Immature natural killer cell (primary cell): ENCODE measurements around the gene GALNT1. TPM values are rescaled to one million over a fixed set of nuclear protein-coding genes. Genes with fewer than 3 reads are reported as not detected.

Source experiments
- DNase-seq, 3 donors: peaks; one replicate each; pipeline ENCODE4 v3.0.0; 2022; ENCODE audit warnings: mixed read lengths in 1 of 3
- H3K27ac Mint-ChIP-seq, 6 donors: one replicate each; pipeline ENCODE4 v1.8.0; 2020; ENCODE audit warnings: mixed read lengths in 6 of 6, mild to moderate bottlenecking in 5 of 6, inconsistent platforms in 4 of 6, moderate library complexity in 3 of 6
- H3K27me3 Mint-ChIP-seq, 3 donors: one replicate each; pipeline ENCODE4 v1.8.0; 2020 to 2021; ENCODE audit warnings: low read depth in 3 of 3, mild to moderate bottlenecking in 3 of 3, mixed read lengths in 3 of 3, moderate library complexity in 3 of 3, inconsistent platforms in 1 of 3
- H3K36me3 Mint-ChIP-seq, 3 donors: one replicate each; pipeline ENCODE4 v1.8.0; 2020; ENCODE audit warnings: mixed read lengths in 3 of 3, inconsistent platforms in 2 of 3, mild to moderate bottlenecking in 2 of 3
- H3K4me1 Mint-ChIP-seq, 2 donors: one replicate each; pipeline ENCODE4 v1.8.0; 2020; ENCODE audit warnings: inconsistent platforms in 2 of 2, mild to moderate bottlenecking in 2 of 2, mixed read lengths in 2 of 2, moderate library complexity in 1 of 2
- H3K4me3 Mint-ChIP-seq, 5 donors: one replicate each; pipeline ENCODE4 v1.8.0; 2020; ENCODE audit warnings: mild to moderate bottlenecking in 5 of 5, mixed read lengths in 5 of 5, inconsistent platforms in 3 of 5, moderate library complexity in 3 of 5
- H3K9me3 Mint-ChIP-seq, 6 donors: one replicate each; pipeline ENCODE4 v1.8.0; 2020; ENCODE audit warnings: mild to moderate bottlenecking in 6 of 6, mixed read lengths in 6 of 6, inconsistent platforms in 4 of 6, moderate library complexity in 3 of 6
- polyA plus RNA-seq, 3 donors: library from polyadenylated mRNA; unstranded; fragments of 300-500 nt; fragmentation: Illumina TruSeq; gene quantifications; one replicate each; pipeline ENCODE4 v1.2.3, GENCODE V29; 2021

The GALNT1 gene
- polyA plus RNA-seq, 3 donors from 2014 or later, result 28.5 to 112 (median 59.5) TPM

- Mint-ChIP-seq H3K36me3 (no peaks in the 10 kb centered on the region), H3K4me1 (no peaks in the 10 kb centered on the region), H3K4me3 (no peak overlapping the region), H3K27me3 (peaks cover 0 to 4% (median 3%) of the 10 kb centered on the region in 3 donors), H3K27ac (no peak overlapping the region), H3K9me3 (peaks cover 0 to 13% (median 2%) of the 10 kb centered on the region in 6 donors)
- DNase-seq, result no peak
Observed at GRCh38 chr18:35730691-35731370, 149.3 kb downstream of the GALNT1 start.

- H3K36me3 Mint-ChIP-seq, result no peaks in the 10 kb centered on the region
Observed at GRCh38 chr18:35731701-35732100, 150.2 kb downstream of the GALNT1 start.

GRCh38 chr18:35732162-35732561 is 150.6 kb downstream of the GALNT1 start:
- H3K27me3 Mint-ChIP-seq, result peaks cover 2 to 5% (median 3%) of the 10 kb centered on the region in 3 donors
- no peak overlapping the region for H3K27ac Mint-ChIP-seq
- DNase-seq, result no peak
- H3K4me3 Mint-ChIP-seq, result no peak overlapping the region
- peaks cover 0 to 13% (median 2%) of the 10 kb centered on the region in 6 donors for H3K9me3 Mint-ChIP-seq
- no peaks in the 10 kb centered on the region for H3K4me1 Mint-ChIP-seq
- no peaks in the 10 kb centered on the region for H3K36me3 Mint-ChIP-seq

More at GRCh38 chr18:35731701-35732100, 150.2 kb downstream of the GALNT1 start:
- no peak overlapping the region for H3K4me3 Mint-ChIP-seq
- no peak for DNase-seq
- H3K9me3 Mint-ChIP-seq, result peaks cover 0 to 13% (median 2%) of the 10 kb centered on the region in 6 donors
- no peaks in the 10 kb centered on the region for H3K4me1 Mint-ChIP-seq
- no peak overlapping the region for H3K27ac Mint-ChIP-seq
- H3K27me3 Mint-ChIP-seq, result peaks cover 2 to 5% (median 3%) of the 10 kb centered on the region in 3 donors

- no peak for DNase-seq
- Mint-ChIP-seq H3K27me3 (peaks cover 2 to 5% (median 3%) of the 10 kb centered on the region in 3 donors), H3K9me3 (peaks cover 0 to 13% (median 2%) of the 10 kb centered on the region in 6 donors), H3K27ac (no peak overlapping the region), H3K4me3 (no peak overlapping the region), H3K4me1 (no peaks in the 10 kb centered on the region), H3K36me3 (no peaks in the 10 kb centered on the region)
Observed at GRCh38 chr18:35732636-35733035, 151.1 kb downstream of the GALNT1 start.

- Mint-ChIP-seq H3K36me3 (no peaks in the 10 kb centered on the region), H3K27ac (no peak overlapping the region), H3K9me3 (peaks cover 0 to 12% (median 5%) of the 10 kb centered on the region in 6 donors), H3K4me3 (no peak overlapping the region), H3K4me1 (no peaks in the 10 kb centered on the region), H3K27me3 (peaks cover 3 to 10% (median 6%) of the 10 kb centered on the region in 3 donors)
- DNase-seq, result no peak
Observed at GRCh38 chr18:35733408-35733807, 151.9 kb downstream of the GALNT1 start.

GRCh38 chr18:35736696-35737095 is 155.2 kb downstream of the GALNT1 start:
- DNase-seq, result no peak
- Mint-ChIP-seq H3K27me3 (peaks cover 9 to 19% (median 12%) of the 10 kb centered on the region in 3 donors), H3K4me3 (no peak overlapping the region), H3K4me1 (no peaks in the 10 kb centered on the region), H3K27ac (no peak overlapping the region), H3K9me3 (peaks cover 0 to 11% (median 0%) of the 10 kb centered on the region in 6 donors), H3K36me3 (no peaks in the 10 kb centered on the region)

GRCh38 chr18:35739778-35740177 is 158.2 kb downstream of the GALNT1 start:
- H3K36me3 Mint-ChIP-seq, result no peaks in the 10 kb centered on the region
- peaks cover 0 to 11% (median 0%) of the 10 kb centered on the region in 6 donors for H3K9me3 Mint-ChIP-seq
- peaks cover 9 to 16% (median 13%) of the 10 kb centered on the region in 3 donors for H3K27me3 Mint-ChIP-seq
- no peak for DNase-seq
- H3K27ac Mint-ChIP-seq, result no peak overlapping the region
- H3K4me3 Mint-ChIP-seq, result no peak overlapping the region
- no peaks in the 10 kb centered on the region for H3K4me1 Mint-ChIP-seq

- H3K9me3 Mint-ChIP-seq, result peaks cover 0 to 11% (median 0%) of the 10 kb centered on the region in 6 donors
- H3K27ac Mint-ChIP-seq, result no peak overlapping the region
- no peaks in the 10 kb centered on the region for H3K36me3 Mint-ChIP-seq
- peaks cover 9 to 18% (median 14%) of the 10 kb centered on the region in 3 donors for H3K27me3 Mint-ChIP-seq
- no peaks in the 10 kb centered on the region for H3K4me1 Mint-ChIP-seq
- DNase-seq, result no peak
- H3K4me3 Mint-ChIP-seq, result no peak overlapping the region
Observed at GRCh38 chr18:35740656-35741055, 159.1 kb downstream of the GALNT1 start.

- Mint-ChIP-seq H3K36me3 (no peaks in the 10 kb centered on the region), H3K9me3 (peaks cover 0 to 5% (median 0%) of the 10 kb centered on the region in 6 donors), H3K4me1 (peaks cover 2 to 11% of the 10 kb centered on the region in 2 donors), H3K27me3 (peaks cover 4 to 13% (median 7%) of the 10 kb centered on the region in 3 donors), H3K4me3 (no peak overlapping the region), H3K27ac (no peak overlapping the region)
- no peak for DNase-seq
Observed at GRCh38 chr18:35743916-35744315, 162.4 kb downstream of the GALNT1 start.

- no peaks in the 10 kb centered on the region for H3K9me3 Mint-ChIP-seq
- DNase-seq, result no peak
- H3K4me3 Mint-ChIP-seq, result no peak overlapping the region
- no peaks in the 10 kb centered on the region for H3K36me3 Mint-ChIP-seq
- peaks cover 2 to 11% of the 10 kb centered on the region in 2 donors for H3K4me1 Mint-ChIP-seq
- H3K27me3 Mint-ChIP-seq, result peaks cover 5 to 11% (median 9%) of the 10 kb centered on the region in 3 donors
- no peak overlapping the region for H3K27ac Mint-ChIP-seq
Observed at GRCh38 chr18:35745814-35746213, 164.3 kb downstream of the GALNT1 start.

GRCh38 chr18:35746826-35747339 is 165.3 kb downstream of the GALNT1 start:
- Mint-ChIP-seq H3K4me3 (no peak overlapping the region), H3K4me1 (peaks cover 2 to 11% of the 10 kb centered on the region in 2 donors), H3K9me3 (no peaks in the 10 kb centered on the region), H3K27me3 (peaks cover 3 to 7% (median 4%) of the 10 kb centered on the region in 3 donors), H3K36me3 (no peaks in the 10 kb centered on the region), H3K27ac (no peak overlapping the region)
- no peak for DNase-seq

- Mint-ChIP-seq H3K4me1 (peaks cover 2 to 11% of the 10 kb centered on the region in 2 donors), H3K36me3 (no peaks in the 10 kb centered on the region), H3K27ac (peak overlapping the region in 1 of 6 donors; percentile 7), H3K9me3 (no peaks in the 10 kb centered on the region), H3K27me3 (peaks cover 3 to 7% (median 4%) of the 10 kb centered on the region in 3 donors), H3K4me3 (no peak overlapping the region)
- peak in 1 of 3 donors; percentile 14 for DNase-seq
Observed at GRCh38 chr18:35747894-35748472, 166.4 kb downstream of the GALNT1 start.

GRCh38 chr18:35749701-35750100 is 168.2 kb downstream of the GALNT1 start:
- Mint-ChIP-seq H3K9me3 (no peaks in the 10 kb centered on the region), H3K27ac (no peak overlapping the region), H3K36me3 (no peaks in the 10 kb centered on the region), H3K27me3 (peaks cover 3 to 9% (median 4%) of the 10 kb centered on the region in 3 donors), H3K4me3 (no peak overlapping the region), H3K4me1 (peaks cover 2 to 11% of the 10 kb centered on the region in 2 donors)
- no peak for DNase-seq

GRCh38 chr18:35750929-35751328 is 169.4 kb downstream of the GALNT1 start:
- no peaks in the 10 kb centered on the region for H3K36me3 Mint-ChIP-seq

More at GRCh38 chr18:35750929-35751328, 169.4 kb downstream of the GALNT1 start:
- Mint-ChIP-seq H3K27me3 (peaks cover 1 to 7% (median 4%) of the 10 kb centered on the region in 3 donors), H3K27ac (no peak overlapping the region), H3K9me3 (no peaks in the 10 kb centered on the region), H3K4me3 (no peak overlapping the region), H3K4me1 (peaks cover 2 to 11% of the 10 kb centered on the region in 2 donors)
- DNase-seq, result no peak
